Sigmoid colon (tissue), 7 donors: Measurements from ENCODE around the gene KCNH1. TPM values are rescaled to one million over a fixed set of nuclear protein-coding genes. Genes with fewer than 3 reads are reported as not detected.

Experiments
- DNase-seq: peaks from one replicate; pipeline ENCODE4 v3.0.0-alpha.2; 2019
- H3K27ac ChIP-seq, 4 donors: fragments of 200-600 bp; sonication (generic); one replicate each; pipeline ENCODE4 v1.5.1; 2016 to 2019; ENCODE audit warnings: mild to moderate bottlenecking in 1 of 4
- H3K27me3 ChIP-seq, 3 donors: fragments of 200-600 bp; sonication (generic); one replicate each; pipeline ENCODE4 v1.5.1; 2019; ENCODE audit warnings: mild to moderate bottlenecking in 1 of 3
- H3K36me3 ChIP-seq, 4 donors: fragments of 200-600 bp; sonication (generic); one replicate each; pipeline ENCODE4 v1.5.1; 2016 to 2019
- H3K4me1 ChIP-seq, 4 donors: fragments of 200-600 bp; sonication (generic); one replicate each; pipeline ENCODE4 v1.5.1; 2017 to 2019
- H3K4me3 ChIP-seq, 4 donors: fragments of 200-600 bp; sonication (generic); one replicate each; pipeline ENCODE4 v1.5.1; 2017 to 2019; ENCODE audit warnings: mild to moderate bottlenecking in 2 of 4, moderate library complexity in 1 of 4
- H3K9me3 ChIP-seq, 4 donors: fragments of 200-600 bp in 3 of 4; sonication (generic) in 3 of 4; one replicate each; pipeline versions ENCODE4 v1.5.1 to v1.6.1; 2013 to 2019
- CTCF ChIP-seq, 4 experiments: fragments of 450-650 bp in 3 of 4; fragments of 200-600 bp in 1 of 4; IDR thresholded peaks; one replicate each; pipeline ENCODE4 v1.5.1; 2016 to 2019; ENCODE audit warnings: antibody characterized with exemption in 4 of 4, mild to moderate bottlenecking in 3 of 4, moderate library complexity in 2 of 4
- EP300 ChIP-seq, 4 donors: sonication (generic); formaldehyde crosslinking; IDR thresholded peaks; one replicate each; pipeline ENCODE4 v1.6.1; 2017; ENCODE audit warnings: antibody characterized with exemption in 4 of 4
- POLR2A ChIP-seq, 2 donors: fragments of 450-650 bp; IDR thresholded peaks; one replicate each; pipeline ENCODE4 v1.6.1; 2016; ENCODE audit warnings: antibody characterized with exemption in 2 of 2, mild to moderate bottlenecking in 2 of 2, moderate library complexity in 2 of 2
- POLR2AphosphoS5 ChIP-seq, 4 donors: sonication (generic); formaldehyde crosslinking; IDR thresholded peaks; one replicate each; pipeline ENCODE4 v1.6.1; 2017; ENCODE audit warnings: antibody characterized with exemption in 4 of 4
- WGBS, 2 donors: extraction: QIAGEN DNeasy Blood & Tissue Kit; methylation state at CpG; one replicate each; pipeline ENCODE4 v1.1.7; 2013; 5-methylcytosine and 5-hydroxymethylcytosine counted together
- intact Hi-C: fragments of 100-400 bp; cut with DNase I; formaldehyde crosslinking; loops from one replicate; pipeline ENCODE4 v1.15.1; 2023
- polyA plus RNA-seq, 3 donors: library from polyadenylated mRNA; stranded (reverse); fragments of 200-250 nt; gene quantifications; one replicate each; pipeline ENCODE4 v1.2.3, GENCODE V29; 2013
- total RNA-seq, 4 donors: library from RNA; depleted of rRNA; stranded (reverse); fragments of >200 nt; gene quantifications; one replicate each; pipeline ENCODE4 v1.1.0, GENCODE V29; 2016
- donor health status: healthy with polysubstance abuse.
- donor health status: Bipolar disorder and iron deficiency.
- donor health status: healthy.

The KCNH1 gene
- total and polyA plus RNA-seq, 7 donors, result 0.23 to 3.1 (median 0.55) TPM; not detected in 2

DNA sequence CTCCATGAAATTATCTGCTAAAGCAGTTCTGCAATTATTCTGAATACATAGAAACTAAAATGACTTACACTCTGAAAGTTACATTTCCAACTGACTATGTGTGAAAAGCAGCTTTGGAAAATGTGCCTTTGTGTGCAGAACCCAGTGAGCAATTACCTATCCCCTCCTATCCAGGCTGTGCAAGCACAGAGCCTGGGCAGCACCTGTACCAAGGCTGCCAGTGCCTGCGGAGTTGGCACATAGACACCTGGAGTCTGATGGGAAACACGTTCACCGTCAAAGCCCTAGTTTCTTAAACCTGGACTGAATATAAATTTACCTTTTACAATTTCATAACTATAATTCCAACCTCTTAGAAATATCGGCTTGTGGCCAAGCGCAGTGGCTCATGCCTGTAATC lies 307.3 kb downstream of the KCNH1 start:
- no peak overlapping the region for H3K27ac ChIP-seq
- TF ChIP-seq POLR2AphosphoS5 (IDR thresholded peaks at IDR 0.05) (no peak), CTCF (IDR thresholded peaks at IDR 0.05) (no peak), EP300 (IDR thresholded peaks at IDR 0.05) (no peak), POLR2A (IDR thresholded peaks at IDR 0.05) (no peak)
- H3K36me3 ChIP-seq, result no peaks in the 10 kb centered on the region
- no peaks in the 10 kb centered on the region for H3K9me3 ChIP-seq
- no peak for DNase-seq
- H3K4me1 ChIP-seq, result no peaks in the 10 kb centered on the region
- intact Hi-C loops, result no loop called here
- no peaks in the 10 kb centered on the region for H3K27me3 ChIP-seq
- no peak overlapping the region for H3K4me3 ChIP-seq
- WGBS, 2 donors, result 93% methylated on average over 5 of the region's 5 CpGs

- Histone ChIP-seq H3K36me3 (no peaks in the 10 kb centered on the region), H3K27me3 (no peaks in the 10 kb centered on the region), H3K4me3 (no peak overlapping the region), H3K4me1 (no peaks in the 10 kb centered on the region), H3K27ac (no peak overlapping the region), H3K9me3 (no peaks in the 10 kb centered on the region)
- intact Hi-C loops, result no loop called here
- no peak for DNase-seq
- no peak for TF ChIP-seq EP300 (IDR thresholded peaks at IDR 0.05)
- no peak for TF ChIP-seq POLR2A (IDR thresholded peaks at IDR 0.05)
- no peak for TF ChIP-seq POLR2AphosphoS5 (IDR thresholded peaks at IDR 0.05)
- no peak for TF ChIP-seq CTCF (IDR thresholded peaks at IDR 0.05)
- WGBS, 2 donors, result 63 to 64% methylated on average over 1 of the region's 1 CpG
Measured at GRCh38 chr1:210822932-210823331, 311.0 kb downstream of the KCNH1 start.

- H3K4me3 ChIP-seq, result no peak overlapping the region
- no peak overlapping the region for H3K27ac ChIP-seq
- intact Hi-C loops, result no loop called here
- H3K4me1 ChIP-seq, result no peaks in the 10 kb centered on the region
- no peak for DNase-seq
- 63 to 89% methylated on average over 2 of the region's 2 CpGs for WGBS, 2 donors
- H3K9me3 ChIP-seq, result no peaks in the 10 kb centered on the region
- TF ChIP-seq EP300 (IDR thresholded peaks at IDR 0.05), result no peak
- no peak for TF ChIP-seq CTCF (IDR thresholded peaks at IDR 0.05)
- no peak for TF ChIP-seq POLR2AphosphoS5 (IDR thresholded peaks at IDR 0.05)
- TF ChIP-seq POLR2A (IDR thresholded peaks at IDR 0.05), result no peak
- no peaks in the 10 kb centered on the region for H3K36me3 ChIP-seq
- no peaks in the 10 kb centered on the region for H3K27me3 ChIP-seq
Measured at GRCh38 chr1:210822241-210822640, 311.7 kb downstream of the KCNH1 start.

DNA sequence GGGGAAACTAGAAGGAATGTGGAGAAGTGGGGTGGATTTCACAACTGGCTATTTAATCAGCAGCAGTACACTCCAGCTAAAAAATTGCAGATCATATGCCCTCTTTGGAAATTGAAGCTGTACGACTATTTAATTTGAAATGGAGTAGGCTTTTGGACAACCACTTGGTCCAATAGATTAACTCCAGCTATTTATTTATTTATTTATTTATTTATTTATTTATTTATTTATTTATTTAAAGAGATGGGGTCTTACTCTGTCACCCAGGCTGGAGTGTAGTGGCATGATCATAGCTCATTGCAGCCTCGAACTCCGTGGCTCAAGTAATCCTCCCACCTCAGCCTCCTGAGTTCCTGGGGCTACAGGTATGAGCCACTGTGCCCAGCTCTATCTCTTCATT lies 312.3 kb downstream of the KCNH1 start:
- no peak for DNase-seq
- Histone ChIP-seq H3K36me3 (no peaks in the 10 kb centered on the region), H3K27ac (no peak overlapping the region), H3K4me3 (no peak overlapping the region), H3K9me3 (no peaks in the 10 kb centered on the region), H3K27me3 (no peaks in the 10 kb centered on the region), H3K4me1 (no peaks in the 10 kb centered on the region)
- WGBS, 2 donors, result 58 to 78% methylated on average over 3 of the region's 3 CpGs
- TF ChIP-seq POLR2A (IDR thresholded peaks at IDR 0.05) (no peak), POLR2AphosphoS5 (IDR thresholded peaks at IDR 0.05) (no peak), CTCF (IDR thresholded peaks at IDR 0.05) (no peak), EP300 (IDR thresholded peaks at IDR 0.05) (no peak)
- intact Hi-C loops, result no loop called here

GRCh38 chr1:210819266-210819665 lies 314.7 kb downstream of the KCNH1 start:
- H3K36me3 ChIP-seq, result no peaks in the 10 kb centered on the region
- no peak for TF ChIP-seq POLR2A (IDR thresholded peaks at IDR 0.05)
- no peak for TF ChIP-seq CTCF (IDR thresholded peaks at IDR 0.05)
- TF ChIP-seq POLR2AphosphoS5 (IDR thresholded peaks at IDR 0.05), result no peak
- no peak for TF ChIP-seq EP300 (IDR thresholded peaks at IDR 0.05)
- intact Hi-C loops, result no loop called here
- no peaks in the 10 kb centered on the region for H3K9me3 ChIP-seq
- no peaks in the 10 kb centered on the region for H3K4me1 ChIP-seq
- DNase-seq, result no peak
- H3K4me3 ChIP-seq, result no peak overlapping the region
- H3K27me3 ChIP-seq, result no peaks in the 10 kb centered on the region
- H3K27ac ChIP-seq, result no peak overlapping the region
- 62 to 74% methylated on average over 4 of the region's 4 CpGs for WGBS, 2 donors
